Activated T-cell treated with anti-CD3 and anti-CD28 coated beads, Interleukin-2, amount 50 U/mL, for 72 hours (primary cell): Measurements from ENCODE around the gene DOK4. TPM values are rescaled to one million over a fixed set of nuclear protein-coding genes. Genes with fewer than 3 reads are reported as not detected.

ENCODE experiments used
- ATAC-seq, 2 donors: fragments of 150-1000 bp; cut with Tn5 transposase; replicated peaks in 1 of 2; 2 replicates each; pipeline ENCODE4 v1.10.0; 2021; ENCODE audit warnings: moderate library complexity in 2 of 2, mild to moderate bottlenecking in 1 of 2
- DNase-seq, 2 donors: peaks; one replicate each; pipeline ENCODE4 v3.0.0; 2021 to 2022; ENCODE audit warnings: mixed read lengths in 1 of 2
- H3K27ac Mint-ChIP-seq: one replicate; pipeline ENCODE4 v1.8.0; 2022; ENCODE audit warnings: mild to moderate bottlenecking, moderate library complexity, mixed read lengths
- H3K27me3 Mint-ChIP-seq: one replicate; pipeline ENCODE4 v1.8.0; 2022; ENCODE audit warnings: low read depth, mixed read lengths
- H3K36me3 Mint-ChIP-seq, 2 donors: one replicate each; pipeline ENCODE4 v1.8.0; 2022; ENCODE audit warnings: mixed read lengths in 2 of 2, mild to moderate bottlenecking in 1 of 2; ENCODE audit not compliant: insufficient read depth in 2 of 2
- H3K4me1 Mint-ChIP-seq: one replicate; pipeline ENCODE4 v1.8.0; 2022; ENCODE audit warnings: low read depth, mixed read lengths
- H3K4me3 Mint-ChIP-seq, 2 donors: one replicate each; pipeline ENCODE4 v1.8.0; 2022; ENCODE audit warnings: mild to moderate bottlenecking in 2 of 2, mixed read lengths in 2 of 2, moderate library complexity in 2 of 2
- H3K9me3 Mint-ChIP-seq, 2 donors: one replicate each; pipeline ENCODE4 v1.8.0; 2022; ENCODE audit warnings: mixed read lengths in 2 of 2
- total RNA-seq, 2 donors: library from RNA; stranded (reverse); gene quantifications; one replicate each; pipeline ENCODE4 v1.2.3, GENCODE V29; 2022

The DOK4 gene
- total RNA-seq, 2 donors from 2014 or later: 12.0 to 19.6 TPM

- Mint-ChIP-seq H3K27me3 (no peaks in the 10 kb centered on the region), H3K9me3 (no peaks in the 10 kb centered on the region), H3K4me3 (no peak overlapping the region), H3K36me3 (no peaks in the 10 kb centered on the region), H3K27ac (no peak overlapping the region), H3K4me1 (no peaks in the 10 kb centered on the region)
- ATAC-seq (no peak), DNase-seq (no peak)
Observed at GRCh38 chr16:57514791-57515600, 28.7 kb upstream of the DOK4 start.

- Mint-ChIP-seq H3K27me3 (no peaks in the 10 kb centered on the region), H3K27ac (no peak overlapping the region), H3K4me1 (no peaks in the 10 kb centered on the region), H3K36me3 (no peaks in the 10 kb centered on the region), H3K9me3 (no peaks in the 10 kb centered on the region), H3K4me3 (no peak overlapping the region)
- DNase-seq (no peak), ATAC-seq (no peak)
Observed at GRCh38 chr16:57514371-57514770, 28.1 kb upstream of the DOK4 start.

GRCh38 chr16:57513371-57514102 lies 27.2 kb upstream of the DOK4 start:
- DNase-seq (no peak), ATAC-seq (no peak)
- Mint-ChIP-seq H3K36me3 (no peaks in the 10 kb centered on the region), H3K27me3 (no peaks in the 10 kb centered on the region), H3K4me3 (no peak overlapping the region), H3K4me1 (no peaks in the 10 kb centered on the region), H3K27ac (no peak overlapping the region), H3K9me3 (no peaks in the 10 kb centered on the region)

GRCh38 chr16:57512296-57513001 lies 26.2 kb upstream of the DOK4 start:
- no peak for ATAC-seq
- H3K9me3 Mint-ChIP-seq: no peaks in the 10 kb centered on the region
- H3K27ac Mint-ChIP-seq: no peak overlapping the region
- no peak overlapping the region for H3K4me3 Mint-ChIP-seq
- H3K4me1 Mint-ChIP-seq: no peaks in the 10 kb centered on the region
- no peaks in the 10 kb centered on the region for H3K36me3 Mint-ChIP-seq
- no peaks in the 10 kb centered on the region for H3K27me3 Mint-ChIP-seq
- no peak for DNase-seq

- no peaks in the 10 kb centered on the region for H3K27me3 Mint-ChIP-seq
- no peak for ATAC-seq
- H3K27ac Mint-ChIP-seq: no peak overlapping the region
- no peak for DNase-seq
- no peaks in the 10 kb centered on the region for H3K9me3 Mint-ChIP-seq
- no peak overlapping the region for H3K4me3 Mint-ChIP-seq
- H3K36me3 Mint-ChIP-seq: no peaks in the 10 kb centered on the region
- no peaks in the 10 kb centered on the region for H3K4me1 Mint-ChIP-seq
Observed at GRCh38 chr16:57510016-57510871, 24.0 kb upstream of the DOK4 start.

GRCh38 chr16:57509231-57509923 lies 23.1 kb upstream of the DOK4 start:
- no peak for DNase-seq
- no peaks in the 10 kb centered on the region for H3K4me1 Mint-ChIP-seq
- H3K9me3 Mint-ChIP-seq: no peaks in the 10 kb centered on the region
- H3K36me3 Mint-ChIP-seq: no peaks in the 10 kb centered on the region
- H3K27me3 Mint-ChIP-seq: no peaks in the 10 kb centered on the region
- H3K27ac Mint-ChIP-seq: no peak overlapping the region
- H3K4me3 Mint-ChIP-seq: no peak overlapping the region
- ATAC-seq: no peak

- no peaks in the 10 kb centered on the region for H3K36me3 Mint-ChIP-seq
- H3K4me1 Mint-ChIP-seq: no peaks in the 10 kb centered on the region
Observed at GRCh38 chr16:57508035-57508425, 21.7 kb upstream of the DOK4 start.

GRCh38 chr16:57507136-57508034 lies 21.1 kb upstream of the DOK4 start:
- H3K4me1 Mint-ChIP-seq: no peaks in the 10 kb centered on the region
- ATAC-seq (no peak), DNase-seq (no peak)
- H3K27ac Mint-ChIP-seq: no peak overlapping the region
- H3K9me3 Mint-ChIP-seq: no peaks in the 10 kb centered on the region
- no peaks in the 10 kb centered on the region for H3K27me3 Mint-ChIP-seq
- H3K4me3 Mint-ChIP-seq: no peak overlapping the region
- H3K36me3 Mint-ChIP-seq: no peaks in the 10 kb centered on the region

More at GRCh38 chr16:57508035-57508425, 21.7 kb upstream of the DOK4 start:
- Mint-ChIP-seq H3K27me3 (no peaks in the 10 kb centered on the region), H3K9me3 (no peaks in the 10 kb centered on the region), H3K27ac (no peak overlapping the region), H3K4me3 (no peak overlapping the region)
- DNase-seq (no peak), ATAC-seq (no peak)

- DNase-seq: no peak
- ATAC-seq: no peak
- no peaks in the 10 kb centered on the region for H3K36me3 Mint-ChIP-seq
- no peak overlapping the region for H3K27ac Mint-ChIP-seq
- H3K27me3 Mint-ChIP-seq: no peaks in the 10 kb centered on the region
- peaks cover 11% of the 10 kb centered on the region for H3K4me1 Mint-ChIP-seq
- H3K9me3 Mint-ChIP-seq: no peaks in the 10 kb centered on the region
- H3K4me3 Mint-ChIP-seq: no peak overlapping the region
Observed at GRCh38 chr16:57505169-57505568, 18.9 kb upstream of the DOK4 start.

GRCh38 chr16:57504491-57504890 lies 18.2 kb upstream of the DOK4 start:
- H3K4me3 Mint-ChIP-seq: no peak overlapping the region
- DNase-seq (no peak), ATAC-seq (no peak)
- no peaks in the 10 kb centered on the region for H3K9me3 Mint-ChIP-seq
- no peaks in the 10 kb centered on the region for H3K27me3 Mint-ChIP-seq
- no peak overlapping the region for H3K27ac Mint-ChIP-seq
- H3K4me1 Mint-ChIP-seq: peaks cover 11% of the 10 kb centered on the region
- no peaks in the 10 kb centered on the region for H3K36me3 Mint-ChIP-seq

GRCh38 chr16:57504001-57504400 lies 17.7 kb upstream of the DOK4 start:
- DNase-seq (no peak), ATAC-seq (no peak)
- Mint-ChIP-seq H3K27me3 (no peaks in the 10 kb centered on the region), H3K27ac (no peak overlapping the region), H3K4me3 (no peak overlapping the region), H3K36me3 (no peaks in the 10 kb centered on the region), H3K9me3 (no peaks in the 10 kb centered on the region), H3K4me1 (peaks cover 11% of the 10 kb centered on the region)
